GM20431 (cell line): ENCODE measurements around the gene CXCR4.
"Not testable (repeated sequence)": the region's sequence is repeated elsewhere in the genome, so short reads cannot be mapped to it uniquely, and the experiment has no call there.

Experiments used
- in situ Hi-C: fragments of 300-500 bp; cut with MseI, MboI; formaldehyde crosslinking; loops from one replicate; pipeline ENCODE4 v1.15.0; 2020; ENCODE audit warnings: low sequenced_read_pairs; ENCODE audit not compliant: unreplicated experiment

Gene CXCR4

DNA sequence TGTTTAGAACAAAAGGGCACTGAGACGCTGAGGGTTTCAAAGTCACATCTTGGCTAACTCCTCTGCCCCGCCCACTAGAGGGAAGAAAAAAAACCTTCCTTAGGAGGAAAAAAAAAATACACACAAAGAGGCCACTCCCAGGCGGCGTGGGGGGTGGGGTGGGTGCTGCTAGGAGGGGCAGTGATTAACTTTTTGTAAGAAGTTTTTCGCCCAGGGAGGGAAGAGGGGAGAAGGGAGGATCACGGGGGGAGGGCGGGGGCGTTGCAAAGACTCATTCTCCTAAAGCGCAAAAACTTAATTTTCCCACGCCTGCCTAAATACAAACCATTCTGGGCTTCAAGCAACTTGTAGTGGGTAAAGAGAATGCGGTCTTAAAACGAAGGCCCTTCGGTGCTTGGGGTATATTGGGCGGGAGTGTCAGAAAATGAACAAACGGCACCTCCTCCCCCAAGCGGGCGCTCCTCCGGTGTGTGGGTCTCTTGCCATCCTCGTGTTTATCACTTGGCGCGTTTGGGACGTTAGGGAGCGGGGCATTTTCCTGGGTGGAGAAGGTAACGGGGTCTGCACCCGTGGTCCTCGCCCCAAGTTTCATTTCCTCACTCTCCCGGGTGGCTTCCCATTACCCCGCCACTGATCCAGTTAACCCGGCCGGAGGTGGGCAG, 1.7 kb downstream of the CXCR4 start:
- in situ Hi-C loops: no loop called here

- in situ Hi-C loops: no loop called here
Measured at GRCh38 chr2:136115183-136115761, 2.7 kb downstream of the CXCR4 start.

GRCh38 chr2:136114382-136114781, 3.6 kb downstream of the CXCR4 start:
- in situ Hi-C loops: no loop called here

DNA sequence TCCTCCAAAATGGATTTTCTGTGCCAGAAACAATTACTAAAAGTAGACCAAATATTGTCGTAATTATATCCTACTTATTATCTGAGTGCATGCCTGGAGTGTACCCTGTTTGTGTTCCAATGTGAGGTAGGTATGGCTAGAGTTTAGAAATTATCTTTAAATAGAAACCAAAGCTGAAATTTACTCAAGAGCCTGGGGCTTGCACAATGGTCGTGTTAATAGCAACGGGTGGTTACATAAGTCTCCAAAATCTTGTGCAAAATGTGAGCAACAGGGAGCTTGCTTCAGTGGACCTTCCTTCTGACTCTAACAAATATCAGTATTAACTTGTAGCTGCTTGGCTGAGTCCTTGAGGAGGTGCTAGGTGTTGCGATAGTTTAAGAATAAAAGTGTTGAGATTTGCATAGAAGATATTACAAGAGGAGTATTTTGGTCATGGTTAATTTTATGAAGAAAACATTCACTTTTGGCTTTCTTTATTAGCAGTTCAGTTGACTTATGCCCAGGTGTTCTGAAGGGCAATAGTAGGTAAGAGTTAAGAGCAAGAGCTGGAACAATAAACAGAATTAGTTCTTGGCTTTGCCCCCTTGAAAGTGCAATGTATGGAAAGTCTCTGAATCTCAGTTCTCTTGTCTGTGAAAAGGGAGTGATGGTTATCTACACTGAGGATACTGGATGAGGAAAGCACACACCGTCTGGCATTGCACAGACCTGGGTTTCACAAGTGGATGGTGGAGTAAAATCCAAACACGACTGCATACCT, 4.6 kb downstream of the CXCR4 start:
- in situ Hi-C loops: no loop called here

DNA sequence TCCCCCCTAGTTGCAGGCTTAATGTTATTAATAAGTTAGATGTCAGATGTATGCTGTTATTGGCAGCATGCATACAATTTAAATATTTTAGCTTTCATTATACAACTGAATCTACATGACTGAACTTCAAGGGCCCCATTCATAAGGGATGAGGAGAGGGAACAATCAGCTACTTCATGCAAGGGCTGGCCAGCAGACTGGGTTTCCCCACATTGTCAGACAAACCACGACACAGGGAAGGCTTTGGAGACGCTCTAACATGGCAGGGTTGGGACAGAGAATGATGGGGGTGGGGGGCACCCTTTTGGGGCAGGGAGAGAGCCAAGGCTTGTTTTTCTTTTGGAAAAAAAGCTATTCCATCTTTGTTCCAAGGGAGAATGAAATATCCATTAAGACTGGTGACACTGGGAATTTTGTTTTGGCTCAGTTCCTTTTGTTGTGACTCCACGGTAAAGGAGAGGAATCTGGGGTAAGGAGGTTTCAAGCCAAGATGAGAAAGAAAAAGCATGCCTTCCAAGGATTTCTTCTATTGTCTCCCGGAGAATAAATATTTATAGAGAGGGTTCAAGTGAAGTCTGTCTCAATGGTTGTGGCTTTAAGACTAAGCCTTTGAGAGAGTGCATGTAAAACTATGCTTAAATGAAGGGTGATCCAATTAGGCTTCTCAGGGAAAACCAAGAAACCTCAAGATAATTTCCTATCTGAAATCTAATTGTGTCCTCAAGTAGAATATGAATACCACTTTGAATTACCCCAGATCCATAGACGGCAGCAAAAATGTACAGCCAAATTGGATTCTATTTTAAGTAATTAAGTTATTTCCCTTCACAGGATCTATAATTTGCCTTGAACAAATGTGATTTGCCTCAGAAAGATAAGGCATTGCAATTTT, 5.4 kb downstream of the CXCR4 start:
- in situ Hi-C loops: no loop called here

- in situ Hi-C loops: no loop called here
Measured at GRCh38 chr2:136111711-136112110, 6.2 kb downstream of the CXCR4 start.

DNA sequence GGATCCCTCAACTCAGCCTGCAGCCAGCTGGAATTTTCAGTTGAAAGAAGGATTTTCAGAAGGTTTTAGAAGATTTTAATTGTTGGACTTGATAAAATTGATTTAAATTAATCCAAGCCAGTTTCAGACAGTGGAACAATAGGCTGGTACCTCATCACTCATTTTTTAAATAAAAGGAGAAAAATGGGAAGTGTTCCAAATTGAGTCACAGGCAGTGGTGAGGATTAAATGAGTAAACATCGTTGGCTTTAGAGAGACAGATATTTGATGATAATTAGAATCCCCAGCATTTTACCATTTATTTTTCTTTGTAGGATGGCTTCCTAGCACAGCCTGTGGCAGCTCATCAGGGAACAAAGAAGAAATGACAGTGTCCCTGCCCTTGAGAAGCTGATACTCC, 7.4 kb downstream of the CXCR4 start:
- in situ Hi-C loops: no loop called here

DNA sequence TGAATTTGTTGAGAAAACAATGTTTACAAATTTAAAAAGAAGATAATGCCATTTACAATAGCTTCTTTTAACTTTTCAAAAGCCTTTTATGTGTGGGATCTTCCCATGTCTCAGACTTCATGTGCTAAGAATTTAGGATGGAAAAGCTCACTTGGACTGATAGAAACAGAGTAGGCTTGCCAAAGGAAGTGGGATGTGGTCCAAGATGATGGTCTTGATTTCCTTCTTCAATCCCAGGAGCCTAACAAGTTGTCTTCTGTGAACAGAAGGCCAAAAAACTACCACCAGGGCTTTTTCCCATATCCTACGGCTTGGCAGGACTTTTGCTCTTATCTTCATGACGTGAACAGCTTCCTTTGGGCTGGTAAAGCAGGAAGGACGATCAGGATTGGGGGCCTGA, 9.5 kb downstream of the CXCR4 start:
- in situ Hi-C loops: no loop called here

DNA sequence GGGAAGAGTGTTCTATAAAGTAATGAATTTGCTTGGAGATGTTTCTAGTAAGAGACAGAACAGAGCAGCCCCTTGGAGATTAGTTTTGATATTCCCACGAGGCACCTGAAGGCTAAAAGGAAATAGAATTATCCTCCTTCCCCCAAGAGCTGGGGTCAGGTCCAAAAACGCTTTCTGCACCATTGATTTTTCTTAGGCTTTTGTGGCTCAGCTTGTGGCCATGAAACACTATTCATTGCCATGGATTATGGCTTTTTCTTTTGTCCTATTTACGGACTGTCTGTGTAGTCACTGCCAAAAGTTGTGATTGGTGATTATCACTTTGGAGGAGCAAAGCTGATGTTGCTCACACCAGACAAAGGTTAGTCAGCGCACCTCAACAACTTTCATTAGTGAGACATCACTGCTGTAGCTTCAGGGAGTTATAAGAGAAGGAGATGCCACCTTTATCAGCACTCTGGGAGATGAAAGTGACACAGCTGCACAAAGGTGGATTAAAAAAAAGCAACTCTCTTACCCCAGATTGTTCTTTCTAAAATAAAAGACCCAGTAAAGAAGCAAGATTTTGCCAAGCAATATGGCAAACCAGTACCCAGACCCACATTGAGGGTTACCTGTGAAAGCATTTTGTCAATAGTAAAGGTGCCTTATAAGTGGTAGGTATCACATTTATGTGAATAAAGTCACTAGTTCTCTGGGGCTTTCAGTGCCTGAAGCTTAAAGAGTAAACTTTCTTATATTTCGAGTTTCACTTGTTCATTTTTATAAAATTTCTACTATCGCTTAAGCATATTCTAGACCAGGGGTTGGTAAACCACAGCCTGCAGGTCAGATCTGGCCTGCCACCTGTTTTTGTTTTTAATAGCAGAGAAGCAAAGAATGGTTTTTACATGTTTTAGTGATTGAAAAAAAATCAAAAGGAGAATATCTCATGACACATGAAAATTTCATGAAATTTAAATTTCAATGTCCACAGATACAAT, 10.6 kb downstream of the CXCR4 start:
- in situ Hi-C loops: no loop called here

GRCh38 chr2:136106505-136106904, 11.4 kb downstream of the CXCR4 start:
- in situ Hi-C loops: no loop called here

DNA sequence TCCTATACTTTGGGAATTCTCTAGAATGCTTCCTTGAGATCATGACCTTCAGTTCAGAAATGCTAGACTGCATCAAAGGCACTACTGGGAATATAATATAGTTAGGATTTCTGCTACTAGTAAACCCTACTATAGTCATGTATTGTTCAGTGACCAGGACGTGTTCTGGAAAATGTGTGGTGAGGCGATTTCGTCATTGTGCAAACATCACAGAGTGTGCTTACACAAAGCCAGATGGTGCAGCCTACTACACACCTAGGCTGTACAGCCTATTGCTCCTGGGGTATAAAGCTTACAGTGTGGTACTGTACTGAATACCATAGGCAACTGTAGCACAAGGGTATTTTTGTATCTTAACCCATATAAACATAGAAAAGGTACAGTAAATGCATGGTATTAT, 13.0 kb downstream of the CXCR4 start:
- in situ Hi-C loops: no loop called here

DNA sequence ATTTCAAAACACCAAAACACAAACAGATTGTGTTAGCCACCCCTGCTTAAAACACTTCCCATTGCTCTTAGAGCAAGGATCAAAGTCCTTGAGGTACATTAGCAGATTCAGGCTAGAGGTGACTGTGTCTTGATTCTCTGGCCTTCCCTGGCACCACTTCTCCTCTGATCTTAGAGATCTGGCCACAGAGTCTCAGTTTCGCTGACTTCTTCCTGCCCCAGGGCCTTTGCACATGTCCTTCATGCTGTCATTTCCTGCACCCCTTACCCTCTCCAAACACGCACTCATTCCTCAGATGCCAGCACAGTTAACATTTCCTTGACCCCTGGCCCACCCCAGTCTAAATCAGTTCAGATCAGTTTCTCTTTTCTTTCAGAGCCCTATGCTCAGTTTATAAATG, 16.9 kb downstream of the CXCR4 start:
- in situ Hi-C loops: no loop called here

DNA sequence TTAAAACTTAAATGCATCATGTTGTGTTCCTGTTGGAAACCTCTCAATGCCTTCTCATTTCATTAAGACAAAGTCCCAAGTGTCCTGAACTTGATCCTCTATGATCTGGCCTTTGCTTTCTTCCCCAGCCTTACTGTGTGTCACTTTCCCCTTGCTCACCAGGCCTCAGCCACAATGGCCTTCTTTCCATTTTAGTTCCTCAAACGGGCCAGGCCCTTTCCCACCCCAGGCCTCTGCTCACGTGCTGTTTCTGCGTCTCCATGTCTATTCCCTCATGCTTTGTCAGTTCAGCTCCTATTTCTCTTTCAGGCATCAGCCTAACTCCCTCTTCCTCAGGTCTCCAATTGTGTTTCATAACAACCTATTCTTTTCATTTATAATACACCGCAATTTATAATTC, 19.5 kb downstream of the CXCR4 start:
- in situ Hi-C loops: no loop called here

- in situ Hi-C loops: no loop called here
Measured at GRCh38 chr2:136093583-136093982, 24.4 kb downstream of the CXCR4 start.

DNA sequence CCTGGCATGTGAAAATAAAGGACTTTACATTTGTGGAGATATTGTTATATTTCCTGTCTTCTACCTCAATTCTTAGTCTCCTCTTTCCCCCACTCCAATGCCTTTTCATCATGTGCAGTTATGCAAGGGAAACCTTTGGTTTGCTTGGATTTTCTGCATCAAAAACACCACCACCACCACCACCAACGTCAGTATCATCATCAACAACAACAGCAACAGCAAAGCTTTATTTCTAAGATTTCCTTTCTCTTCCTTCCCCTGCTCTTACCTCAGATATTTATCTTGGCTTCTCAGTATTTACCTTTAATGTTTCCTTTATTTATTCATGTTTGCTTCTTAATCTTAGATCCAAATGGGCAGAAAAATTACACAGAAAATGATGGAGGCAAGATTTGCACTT, 26.1 kb downstream of the CXCR4 start:
- in situ Hi-C loops: no loop called here

GRCh38 chr2:136087901-136088460, 30.0 kb downstream of the CXCR4 start:
- in situ Hi-C loops: not testable (repeated sequence)

DNA sequence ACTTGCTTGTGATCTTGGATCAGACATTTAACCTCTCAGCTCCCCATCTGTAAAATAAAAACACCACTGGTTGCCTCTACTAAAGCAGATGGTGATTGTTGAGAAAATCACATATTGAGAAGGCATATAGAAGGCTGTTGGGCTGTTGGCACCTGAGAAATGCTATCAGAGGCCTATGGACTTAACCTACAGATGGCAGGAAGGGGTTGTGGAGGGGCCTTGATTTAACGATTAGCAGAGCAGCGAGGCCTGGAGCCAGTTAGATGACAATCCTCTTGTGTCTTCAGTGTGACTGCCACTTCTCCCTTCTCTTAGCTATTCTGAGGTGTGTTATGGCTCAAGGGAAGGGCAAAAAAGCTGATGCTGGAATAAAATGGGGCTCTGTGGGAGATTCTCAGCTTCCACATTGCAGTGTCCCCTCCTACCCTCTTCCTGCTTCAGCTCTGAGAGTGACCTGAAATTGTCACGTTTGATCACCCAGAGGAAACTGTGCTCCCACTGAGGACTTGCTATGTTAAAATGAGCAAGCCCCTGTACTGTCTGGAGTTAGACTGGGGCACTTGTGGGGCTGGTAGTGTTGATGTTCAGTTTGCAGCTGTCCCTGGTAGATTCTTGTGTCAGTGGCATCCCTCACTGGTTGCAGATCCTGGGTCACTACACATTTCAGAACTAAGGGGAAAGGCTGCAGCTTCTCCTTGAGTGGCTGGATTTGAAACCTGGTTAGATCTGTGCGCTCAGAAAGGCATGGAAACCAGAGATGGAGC, 31.5 kb downstream of the CXCR4 start:
- in situ Hi-C loops: no loop called here

GRCh38 chr2:136085453-136086209, 32.3 kb downstream of the CXCR4 start:
- in situ Hi-C loops: no loop called here
